Suppressor macrophage treated with lipopolysaccharide for 1 hour (primary cell): Measurements from ENCODE around the gene PANX2.

Experiments
- DNase-seq, 3 donors: peaks; one replicate each; pipeline ENCODE4 v3.0.0-alpha.2; 2020 to 2022

The PANX2 gene

GRCh38 chr22:50199251-50199721, 28.8 kb downstream of the PANX2 start:
- DNase-seq, result no peak

- peak in 1 of 3 donors; percentile 38 for DNase-seq
These were observed 29.4 kb downstream of the PANX2 start for GRCh38 chr22:50199829-50200460.

GRCh38 chr22:50200461-50201190, 30.1 kb downstream of the PANX2 start, which contains the start of gene SELENOO:
Gene SELENOO (plus strand): TSS chr22:50201011. CDS start chr22:50201037, 26 bp downstream.
- peak; percentile 90 to 97 (median 95) for DNase-seq

GRCh38 chr22:50201191-50202129, 30.9 kb downstream of the PANX2 start:
- DNase-seq, result peak in 1 of 3 donors; percentile 63

GRCh38 chr22:50202130-50202666, 31.7 kb downstream of the PANX2 start:
- no peak for DNase-seq

GRCh38 chr22:50203288-50203687, 32.8 kb downstream of the PANX2 start:
- DNase-seq, result no peak

GRCh38 chr22:50204571-50204970, 34.0 kb downstream of the PANX2 start:
- peak; percentile 45 to 72 (median 68) for DNase-seq

GRCh38 chr22:50204998-50205397, 34.5 kb downstream of the PANX2 start:
- DNase-seq, result peak in 1 of 3 donors; percentile 30

GRCh38 chr22:50205781-50206569, 35.4 kb downstream of the PANX2 start:
- no peak for DNase-seq

- DNase-seq, result peak in 2 of 3 donors; percentile 40 to 63
These were observed 36.1 kb downstream of the PANX2 start for GRCh38 chr22:50206599-50206998.

- DNase-seq, result no peak
These were observed 37.0 kb downstream of the PANX2 start for GRCh38 chr22:50207383-50208140.

- no peak for DNase-seq
These were observed 38.0 kb downstream of the PANX2 start for GRCh38 chr22:50208430-50208938.

- DNase-seq, result no peak
These were observed 38.7 kb downstream of the PANX2 start for GRCh38 chr22:50208939-50209892.

- peak; percentile 77 to 85 (median 84) for DNase-seq
These were observed 39.4 kb downstream of the PANX2 start for GRCh38 chr22:50209893-50210292.

- DNase-seq, result no peak
These were observed 40.0 kb downstream of the PANX2 start for GRCh38 chr22:50210378-50211139.

- no peak for DNase-seq
These were observed 40.6 kb downstream of the PANX2 start for GRCh38 chr22:50211147-50211546.

- no peak for DNase-seq
These were observed 42.7 kb downstream of the PANX2 start for GRCh38 chr22:50213263-50213662.

GRCh38 chr22:50215297-50216054, 44.9 kb downstream of the PANX2 start:
- DNase-seq, result no peak
